Activated CD8-positive, alpha-beta memory T cell treated with anti-CD3 and anti-CD28 coated beads, Interleukin-2, amount 50 U/mL, for 1 hour (primary cell): ENCODE measurements around the gene ZCRB1.

Experiments
- DNase-seq: peaks from one replicate; pipeline ENCODE4 v3.0.0-alpha.2; 2020; ENCODE audit errors: extremely low read depth

Gene ZCRB1

DNA sequence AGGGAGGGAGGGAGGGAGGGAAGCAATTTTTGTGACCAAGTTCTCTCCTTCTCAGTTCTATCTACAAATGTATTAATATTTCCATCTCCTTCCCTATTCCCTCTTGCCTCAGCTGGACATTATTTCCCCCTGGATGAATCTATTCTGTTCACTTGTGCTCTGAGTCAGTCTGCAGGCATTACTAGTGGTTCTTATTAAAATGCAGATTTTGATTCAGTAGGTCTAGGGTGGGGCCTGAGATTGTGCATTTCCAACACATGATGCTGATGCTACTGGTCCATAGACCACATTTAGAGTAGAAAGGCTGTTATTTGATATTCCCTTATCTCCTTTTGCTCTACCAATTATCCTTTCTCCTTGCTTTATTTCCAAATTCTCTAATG, 47.8 kb downstream of the ZCRB1 start:
- DNase-seq, result no peak

GRCh38 chr12:42277396-42278127, 48.3 kb downstream of the ZCRB1 start:
- no peak for DNase-seq

GRCh38 chr12:42275499-42275898, 50.4 kb downstream of the ZCRB1 start:
- DNase-seq, result no peak

- DNase-seq, result no peak
Observed at GRCh38 chr12:42273706-42274105, 52.2 kb downstream of the ZCRB1 start.

GRCh38 chr12:42270596-42270995, 55.3 kb downstream of the ZCRB1 start:
- DNase-seq, result no peak

GRCh38 chr12:42267413-42268190, 58.3 kb downstream of the ZCRB1 start:
- DNase-seq, result no peak

DNA sequence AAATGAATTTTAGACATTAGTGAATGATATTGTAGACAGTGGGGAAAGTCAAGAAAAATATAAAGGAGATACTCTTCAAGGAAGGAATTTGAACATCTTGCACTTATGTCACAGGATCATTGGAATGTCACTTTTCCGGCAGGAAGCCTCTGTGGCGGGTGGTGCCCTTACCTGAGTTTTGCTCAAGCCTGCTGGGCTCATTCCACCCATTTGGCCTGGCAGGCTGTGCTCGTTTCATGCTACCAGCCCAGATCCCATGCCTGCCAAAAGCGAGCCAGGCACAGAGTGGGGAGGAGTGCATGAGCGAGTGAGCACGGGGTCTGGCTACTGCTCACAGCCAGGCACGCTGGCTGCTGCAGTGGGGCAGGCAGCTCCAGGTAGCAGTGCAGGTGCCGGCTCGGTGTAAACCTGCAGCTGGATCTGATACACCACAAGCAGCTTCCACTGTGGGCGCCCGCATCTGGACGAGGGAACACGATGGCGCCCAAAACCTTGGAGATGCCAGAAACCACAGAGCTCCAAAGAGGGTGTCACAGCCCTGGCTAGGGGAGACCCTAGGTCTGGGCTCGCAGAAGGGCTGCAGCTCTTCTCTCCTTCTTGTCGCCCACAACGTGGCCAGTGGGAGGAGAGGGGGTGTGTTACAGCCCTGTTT, 59.2 kb downstream of the ZCRB1 start:
- DNase-seq, result no peak

- DNase-seq, result no peak
Observed at GRCh38 chr12:42262271-42262670, 63.6 kb downstream of the ZCRB1 start.
